ENCODE measurements around the gene KIAA0753.
"Not testable (repeated sequence)": the region's sequence is repeated elsewhere in the genome, so short reads cannot be mapped to it uniquely, and the experiment has no call there.

KIAA0753 gene

GRCh38 chr17:6675201-6675825 is 34.8 kb upstream of the KIAA0753 start:
- ATAC-seq (no peak), DNase-seq (ENCODE audit: low spot score in 2 of 2) (no peak)
- H3K4me3 Mint-ChIP-seq = no peak overlapping the region
- H3K4me1 Mint-ChIP-seq = peaks cover 19% of the 10 kb centered on the region
- no peaks in the 10 kb centered on the region for H3K36me3 Mint-ChIP-seq
- H3K9me3 Mint-ChIP-seq = no peaks in the 10 kb centered on the region
- no peak overlapping the region for H3K27ac Mint-ChIP-seq

- no peak for DNase-seq (ENCODE audit: low spot score in 2 of 2)
- Mint-ChIP-seq H3K27ac (no peak overlapping the region), H3K4me3 (no peak overlapping the region), H3K36me3 (no peaks in the 10 kb centered on the region), H3K4me1 (peaks cover 22% of the 10 kb centered on the region), H3K9me3 (no peaks in the 10 kb centered on the region)
- ATAC-seq = no peak
These were observed 34.1 kb upstream of the KIAA0753 start for GRCh38 chr17:6674586-6674985.

DNA sequence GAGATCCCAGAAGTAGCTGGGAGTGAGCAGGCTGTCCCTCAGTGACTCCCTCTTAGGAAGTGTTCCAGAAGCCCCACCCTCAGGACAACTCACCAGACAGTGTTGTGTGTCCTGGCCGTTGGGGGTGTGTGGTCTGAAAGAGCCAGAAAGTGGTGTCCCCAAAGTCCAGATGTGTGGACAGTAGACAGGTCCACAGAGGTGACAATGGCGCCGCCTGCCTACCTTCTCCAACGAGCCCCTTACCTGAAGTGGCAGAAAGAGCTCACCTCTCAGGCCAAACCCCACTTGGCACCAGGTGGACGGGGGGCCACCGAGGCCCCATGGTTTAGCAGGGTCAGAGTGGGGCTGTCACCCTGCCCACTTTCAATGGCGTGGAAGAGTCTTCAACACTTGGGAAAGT is 30.9 kb upstream of the KIAA0753 start:
- Mint-ChIP-seq H3K9me3 (no peaks in the 10 kb centered on the region), H3K36me3 (no peaks in the 10 kb centered on the region), H3K27ac (no peak overlapping the region), H3K4me1 (peaks cover 16% of the 10 kb centered on the region), H3K4me3 (no peak overlapping the region)
- no peak for DNase-seq (ENCODE audit: low spot score in 2 of 2)
- no peak for ATAC-seq

- DNase-seq (ENCODE audit: low spot score in 2 of 2) (no peak), ATAC-seq (no peak)
- H3K4me3 Mint-ChIP-seq = no peak overlapping the region
- H3K9me3 Mint-ChIP-seq = no peaks in the 10 kb centered on the region
- H3K4me1 Mint-ChIP-seq = peaks cover 16% of the 10 kb centered on the region
- H3K27ac Mint-ChIP-seq = no peak overlapping the region
- H3K36me3 Mint-ChIP-seq = no peaks in the 10 kb centered on the region
These were observed 30.5 kb upstream of the KIAA0753 start for GRCh38 chr17:6670999-6671398.

- H3K27ac Mint-ChIP-seq = no peak overlapping the region
- no peaks in the 10 kb centered on the region for H3K9me3 Mint-ChIP-seq
- ATAC-seq (no peak), DNase-seq (ENCODE audit: low spot score in 2 of 2) (no peak)
- peaks cover 16% of the 10 kb centered on the region for H3K4me1 Mint-ChIP-seq
- H3K36me3 Mint-ChIP-seq = no peaks in the 10 kb centered on the region
- no peak overlapping the region for H3K4me3 Mint-ChIP-seq
These were observed 30.1 kb upstream of the KIAA0753 start for GRCh38 chr17:6670571-6670970.

GRCh38 chr17:6669479-6670212 is 29.1 kb upstream of the KIAA0753 start:
- peak; percentile 56 for ATAC-seq
- DNase-seq (ENCODE audit: low spot score in 2 of 2) = no peak
- H3K4me1 Mint-ChIP-seq = peaks cover 16% of the 10 kb centered on the region
- no peaks in the 10 kb centered on the region for H3K9me3 Mint-ChIP-seq
- H3K27ac Mint-ChIP-seq = no peak overlapping the region
- H3K4me3 Mint-ChIP-seq = no peak overlapping the region
- H3K36me3 Mint-ChIP-seq = no peaks in the 10 kb centered on the region

DNA sequence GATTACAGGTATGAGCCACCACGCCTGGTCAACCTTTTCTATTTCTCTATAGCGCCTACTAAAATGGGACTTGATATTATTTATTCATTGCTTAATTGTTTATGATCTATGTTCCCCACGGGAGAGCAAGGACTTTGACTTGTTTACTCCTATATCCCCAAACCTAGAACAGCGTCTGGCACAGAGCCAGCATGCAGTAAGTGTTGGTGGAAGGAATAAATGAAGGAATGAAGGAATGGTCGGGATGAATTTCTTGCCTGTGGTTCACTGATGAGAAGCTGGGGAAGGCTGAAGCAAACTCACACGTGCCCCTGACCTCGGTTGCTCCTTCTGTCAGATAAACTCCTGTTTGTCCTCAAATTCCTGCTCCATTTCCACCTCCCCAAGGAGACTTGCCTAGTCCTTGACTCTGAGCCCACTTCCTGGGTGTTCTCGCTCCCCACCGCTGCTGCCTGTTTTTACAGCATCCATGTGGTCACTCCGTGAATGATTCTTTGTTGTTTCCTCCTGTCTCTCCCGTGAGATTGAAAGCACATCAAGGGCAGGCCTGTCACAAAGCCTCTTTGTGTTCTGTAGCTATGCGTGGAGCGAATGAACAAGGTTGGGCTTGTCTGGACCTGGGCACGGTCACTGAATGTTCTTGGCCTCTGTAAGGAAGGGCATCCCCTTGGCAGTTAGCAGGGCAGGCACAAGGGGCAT is 28.4 kb upstream of the KIAA0753 start:
- H3K27ac Mint-ChIP-seq = no peak overlapping the region

DNA sequence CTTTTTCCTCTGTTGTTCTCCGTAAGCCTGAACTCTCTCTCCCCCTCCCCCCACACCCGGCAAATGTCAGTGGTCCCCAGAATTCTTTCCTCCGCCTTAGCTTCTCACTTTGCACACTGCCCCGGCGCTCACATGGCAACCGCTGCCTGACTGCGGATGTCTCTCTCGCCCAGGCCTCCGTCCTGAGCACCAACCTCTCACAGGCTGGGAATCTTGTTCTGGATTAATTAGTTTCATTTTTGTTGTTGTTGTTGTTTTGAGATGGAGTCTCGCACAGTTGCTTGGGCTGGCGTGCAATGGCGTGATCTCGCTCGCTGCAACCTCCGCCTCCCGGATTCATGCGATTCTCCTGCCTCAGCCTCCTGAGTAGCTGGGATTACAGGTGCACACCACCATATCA is 27.7 kb upstream of the KIAA0753 start:
- no peaks in the 10 kb centered on the region for H3K36me3 Mint-ChIP-seq
- peaks cover 16% of the 10 kb centered on the region for H3K4me1 Mint-ChIP-seq
- peak overlapping the region; percentile 41 for H3K27ac Mint-ChIP-seq
- DNase-seq (ENCODE audit: low spot score in 2 of 2) (no peak), ATAC-seq (no peak)
- no peaks in the 10 kb centered on the region for H3K9me3 Mint-ChIP-seq
- H3K4me3 Mint-ChIP-seq = no peak overlapping the region

More for the DNA sequence above, 28.4 kb upstream of the KIAA0753 start:
- ATAC-seq = no peak
- no peak overlapping the region for H3K4me3 Mint-ChIP-seq
- H3K4me1 Mint-ChIP-seq = peaks cover 16% of the 10 kb centered on the region
- H3K9me3 Mint-ChIP-seq = no peaks in the 10 kb centered on the region
- DNase-seq (ENCODE audit: low spot score in 2 of 2) = no peak
- H3K36me3 Mint-ChIP-seq = no peaks in the 10 kb centered on the region

DNA sequence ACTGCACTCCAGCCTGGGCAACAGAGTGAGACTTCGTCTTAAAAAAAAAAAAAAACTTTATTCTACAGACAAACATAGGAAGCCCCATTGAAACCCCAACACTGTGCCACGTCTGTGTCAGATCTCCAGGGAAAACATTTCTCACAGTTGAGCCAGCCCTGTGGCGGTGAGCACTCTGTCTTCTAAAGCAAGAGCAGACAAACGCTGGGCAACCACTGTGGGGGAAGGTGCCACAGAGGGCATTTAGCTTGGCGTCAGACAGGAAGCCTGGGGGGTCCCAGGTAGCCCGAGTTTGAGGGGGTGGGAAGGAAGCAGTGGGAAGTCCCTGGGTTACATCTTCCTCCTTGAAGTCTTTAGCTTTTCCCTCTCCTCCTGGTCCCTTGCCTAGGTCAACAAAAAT is 27.0 kb upstream of the KIAA0753 start:
- ATAC-seq (peak; percentile 43), DNase-seq (ENCODE audit: low spot score in 2 of 2) (no peak)
- Mint-ChIP-seq H3K27ac (peak overlapping the region; percentile 41), H3K4me3 (no peak overlapping the region), H3K36me3 (no peaks in the 10 kb centered on the region), H3K9me3 (no peaks in the 10 kb centered on the region), H3K4me1 (peaks cover 16% of the 10 kb centered on the region)

DNA sequence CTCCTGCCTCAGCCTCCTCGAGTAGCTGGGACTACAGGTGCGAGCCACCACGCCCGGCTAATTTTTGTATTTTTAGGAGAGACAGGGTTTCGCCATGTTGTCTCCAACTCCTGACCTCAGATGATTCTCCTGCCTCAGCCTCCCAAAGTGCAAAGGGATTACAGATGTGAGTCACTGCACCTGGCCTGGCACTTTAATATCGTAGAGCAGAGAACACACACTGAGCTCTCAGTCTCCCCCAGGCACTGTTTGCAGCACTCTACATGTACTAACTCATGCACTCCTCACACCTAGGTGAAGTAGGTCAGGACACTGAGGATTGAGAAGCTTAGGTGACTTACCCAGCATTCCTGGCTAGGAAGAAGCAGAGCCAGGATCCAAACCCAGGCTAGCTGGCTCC is 26.0 kb upstream of the KIAA0753 start:
- H3K36me3 Mint-ChIP-seq = no peaks in the 10 kb centered on the region
- peaks cover 16% of the 10 kb centered on the region for H3K4me1 Mint-ChIP-seq
- ATAC-seq (no peak), DNase-seq (ENCODE audit: low spot score in 2 of 2) (no peak)
- no peak overlapping the region for H3K27ac Mint-ChIP-seq
- H3K4me3 Mint-ChIP-seq = no peak overlapping the region
- H3K9me3 Mint-ChIP-seq = no peaks in the 10 kb centered on the region

DNA sequence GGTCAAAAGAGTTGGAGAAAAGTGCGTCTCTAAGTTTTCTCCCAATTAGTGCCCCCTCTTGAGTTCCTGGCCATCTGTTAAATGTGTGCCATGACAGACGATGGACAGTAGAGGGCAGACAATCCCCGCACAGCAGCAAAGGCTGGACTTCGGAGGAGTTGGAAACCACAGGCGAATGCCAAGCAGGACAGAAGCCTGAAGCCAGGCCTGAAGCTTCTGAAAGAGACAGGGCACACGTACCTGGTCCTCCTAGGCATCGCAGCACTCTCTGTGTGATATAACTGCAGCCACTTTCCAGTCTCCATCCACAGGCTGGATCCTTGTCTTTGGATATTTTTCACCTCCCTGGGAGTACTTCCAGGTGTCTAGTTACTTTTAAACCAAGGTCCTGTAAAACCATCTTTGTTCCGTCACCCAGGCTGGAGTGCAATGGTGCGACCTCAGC is 25.6 kb upstream of the KIAA0753 start:
- no peak overlapping the region for H3K4me3 Mint-ChIP-seq
- DNase-seq (ENCODE audit: low spot score in 2 of 2) (peak in 1 of 2 donors; percentile 66), ATAC-seq (peak; percentile 73)
- no peak overlapping the region for H3K27ac Mint-ChIP-seq
- no peaks in the 10 kb centered on the region for H3K36me3 Mint-ChIP-seq
- H3K9me3 Mint-ChIP-seq = no peaks in the 10 kb centered on the region
- H3K4me1 Mint-ChIP-seq = peaks cover 21% of the 10 kb centered on the region

DNA sequence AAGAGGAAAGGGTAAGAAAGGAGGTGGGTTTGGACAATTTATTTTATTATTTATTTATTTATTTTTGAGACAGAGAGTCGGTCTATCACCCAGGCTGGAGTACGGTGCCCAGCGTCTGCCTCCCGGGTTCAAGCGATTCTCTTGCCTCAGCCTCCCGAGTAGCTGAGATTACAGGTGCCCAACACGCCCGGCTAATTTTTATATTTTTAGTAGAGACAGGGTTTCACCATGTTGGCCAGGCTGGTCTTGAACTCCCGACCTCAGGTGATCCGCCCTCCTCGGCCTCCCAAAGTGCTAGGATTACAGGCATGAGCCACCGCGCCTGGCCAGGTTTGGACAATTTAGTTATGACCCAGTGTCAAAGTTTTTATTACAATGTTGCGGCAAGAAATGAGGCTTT is 22.7 kb upstream of the KIAA0753 start:
- not testable (repeated sequence) for H3K9me3 Mint-ChIP-seq; ATAC-seq; DNase-seq (ENCODE audit: low spot score in 2 of 2); H3K27ac Mint-ChIP-seq; H3K4me3 Mint-ChIP-seq; H3K36me3 Mint-ChIP-seq
- peaks cover 28% of the 10 kb centered on the region for H3K4me1 Mint-ChIP-seq

DNA sequence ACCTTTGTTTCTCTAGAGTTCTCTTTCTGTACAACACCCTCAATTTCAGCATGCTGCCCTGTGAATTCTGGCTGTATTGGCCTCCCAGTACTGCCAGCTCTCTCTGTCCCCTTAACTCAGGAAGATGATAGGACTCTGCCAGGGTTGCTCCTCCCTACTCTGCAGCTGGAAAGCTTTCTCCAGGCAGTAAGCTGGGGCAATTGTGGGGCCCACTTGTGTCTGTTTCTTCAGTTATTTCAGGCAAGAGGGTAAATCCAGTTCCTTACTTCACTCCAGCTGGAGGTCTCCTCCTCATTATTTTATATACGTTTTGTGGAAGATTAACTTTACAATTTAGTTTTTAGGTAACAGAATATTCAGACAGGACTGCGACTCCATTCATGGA is 20.9 kb upstream of the KIAA0753 start:
- H3K9me3 Mint-ChIP-seq = no peaks in the 10 kb centered on the region
- peak overlapping the region; percentile 8 for H3K4me3 Mint-ChIP-seq
- ATAC-seq (no peak), DNase-seq (ENCODE audit: low spot score in 2 of 2) (no peak)
- H3K36me3 Mint-ChIP-seq = no peaks in the 10 kb centered on the region
- H3K4me1 Mint-ChIP-seq = peaks cover 30% of the 10 kb centered on the region
- no peak overlapping the region for H3K27ac Mint-ChIP-seq

GRCh38 chr17:6660805-6661463 is 20.4 kb upstream of the KIAA0753 start:
- H3K27ac Mint-ChIP-seq = no peak overlapping the region
- DNase-seq (ENCODE audit: low spot score in 2 of 2) = no peak

DNA sequence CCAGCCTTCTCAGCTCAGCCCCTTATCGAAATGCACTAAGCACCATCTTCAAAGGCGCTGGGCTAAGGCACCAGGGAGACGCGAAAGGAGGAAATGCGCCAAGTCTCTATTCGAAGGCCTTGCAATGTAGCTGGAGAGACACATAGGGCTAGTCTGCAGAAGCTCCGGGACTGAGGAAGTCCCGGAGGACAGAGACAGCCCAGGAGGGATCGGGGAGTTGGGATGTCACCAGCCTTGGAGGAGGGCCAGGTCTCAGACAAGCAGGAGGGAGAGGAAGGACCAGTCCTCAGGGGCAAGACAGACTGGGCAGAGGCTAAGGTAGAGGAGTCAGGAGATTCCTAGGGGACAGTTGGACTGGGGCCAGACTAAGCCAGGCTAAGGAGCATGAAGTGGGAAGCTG is 19.6 kb upstream of the KIAA0753 start:
- no peak overlapping the region for H3K27ac Mint-ChIP-seq
- no peaks in the 10 kb centered on the region for H3K36me3 Mint-ChIP-seq
- H3K4me3 Mint-ChIP-seq = peak overlapping the region; percentile 8
- no peaks in the 10 kb centered on the region for H3K9me3 Mint-ChIP-seq
- H3K4me1 Mint-ChIP-seq = peaks cover 35% of the 10 kb centered on the region
- ATAC-seq (no peak), DNase-seq (ENCODE audit: low spot score in 2 of 2) (no peak)

More at GRCh38 chr17:6660805-6661463, 20.4 kb upstream of the KIAA0753 start:
- H3K4me3 Mint-ChIP-seq = peak overlapping the region; percentile 8
- peak; percentile 77 for ATAC-seq
- peaks cover 30% of the 10 kb centered on the region for H3K4me1 Mint-ChIP-seq
- H3K36me3 Mint-ChIP-seq = no peaks in the 10 kb centered on the region
- H3K9me3 Mint-ChIP-seq = no peaks in the 10 kb centered on the region
